ENCODE data around the gene USP34. TPM values are rescaled to one million over a fixed set of nuclear protein-coding genes. Genes with fewer than 3 reads are reported as not detected.
"Not testable (repeated sequence)": the region's sequence is repeated elsewhere in the genome, so short reads cannot be mapped to it uniquely, and the experiment has no call there.

The USP34 gene
- total and polyA plus RNA-seq, 3 donors from 2014 or later, result 92.3 to 235 (median 230) TPM

GRCh38 chr2:61460163-61460562 is 10.7 kb downstream of the USP34 start:
- TF ChIP-seq POLR2A (IDR thresholded peaks at IDR 0.05), result no peak
- TF ChIP-seq CTCF (IDR thresholded peaks at IDR 0.05), result no peak
- no peaks in the 10 kb centered on the region for H3K27me3 ChIP-seq
- H3K27ac ChIP-seq, result peak overlapping the region in 1 of 2 donors; percentile 46
- no peak for DNase-seq
- 55 to 75% methylated on average over 4 of the region's 4 CpGs for WGBS, 2 donors
- H3K36me3 ChIP-seq (ENCODE audit: low read depth, missing control alignments), result no peaks in the 10 kb centered on the region
- no peak overlapping the region for H3K4me3 ChIP-seq
- peaks cover 19% of the 10 kb centered on the region for H3K4me1 ChIP-seq
- intact Hi-C loops (cut with DNase I; ENCODE audit: low total_unique reads), result no loop called here
- no peaks in the 10 kb centered on the region for H3K9me3 ChIP-seq

- no peak for DNase-seq
- 83 to 90% methylated on average over 6 of the region's 6 CpGs for WGBS, 2 donors
Observed at GRCh38 chr2:61456746-61457420, 14.0 kb downstream of the USP34 start.

GRCh38 chr2:61456070-61456745 is 14.7 kb downstream of the USP34 start:
- H3K4me3 ChIP-seq, result no peak overlapping the region
- no peaks in the 10 kb centered on the region for H3K27me3 ChIP-seq
- H3K4me1 ChIP-seq, result peaks cover 19% of the 10 kb centered on the region
- no peaks in the 10 kb centered on the region for H3K9me3 ChIP-seq
- TF ChIP-seq POLR2A (IDR thresholded peaks at IDR 0.05), result no peak
- no peak for TF ChIP-seq CTCF (IDR thresholded peaks at IDR 0.05)
- intact Hi-C loops (cut with DNase I; ENCODE audit: low total_unique reads), result no loop called here
- no peaks in the 10 kb centered on the region for H3K36me3 ChIP-seq (ENCODE audit: low read depth, missing control alignments)
- DNase-seq, result no peak
- WGBS, 2 donors, result 43 to 55% methylated on average over 5 of the region's 5 CpGs
- no peak overlapping the region for H3K27ac ChIP-seq

More at GRCh38 chr2:61456746-61457420, 14.0 kb downstream of the USP34 start:
- Histone ChIP-seq H3K36me3 (ENCODE audit: low read depth, missing control alignments) (no peaks in the 10 kb centered on the region), H3K27ac (no peak overlapping the region), H3K27me3 (no peaks in the 10 kb centered on the region), H3K9me3 (no peaks in the 10 kb centered on the region), H3K4me3 (no peak overlapping the region), H3K4me1 (peaks cover 19% of the 10 kb centered on the region)
- TF ChIP-seq CTCF (IDR thresholded peaks at IDR 0.05) (no peak), POLR2A (IDR thresholded peaks at IDR 0.05) (no peak)
- intact Hi-C loops (cut with DNase I; ENCODE audit: low total_unique reads), result no loop called here

- H3K4me1 ChIP-seq, result peaks cover 13% of the 10 kb centered on the region
- H3K36me3 ChIP-seq (ENCODE audit: low read depth, missing control alignments); H3K27ac ChIP-seq; H3K4me3 ChIP-seq; H3K9me3 ChIP-seq; H3K27me3 ChIP-seq; intact Hi-C loops (cut with DNase I; ENCODE audit: low total_unique reads); DNase-seq: not testable (repeated sequence)
- 93 to 97% methylated on average over 8 of the region's 8 CpGs for WGBS, 2 donors
Observed at GRCh38 chr2:61454972-61455371, 15.9 kb downstream of the USP34 start.

GRCh38 chr2:61454383-61454782 is 16.5 kb downstream of the USP34 start:
- intact Hi-C loops (cut with DNase I; ENCODE audit: low total_unique reads), result no loop called here
- no peak overlapping the region for H3K27ac ChIP-seq
- no peak for TF ChIP-seq CTCF (IDR thresholded peaks at IDR 0.05)
- no peak for TF ChIP-seq POLR2A (IDR thresholded peaks at IDR 0.05)
- no peak overlapping the region for H3K4me3 ChIP-seq
- DNase-seq, result no peak
- peaks cover 8% of the 10 kb centered on the region for H3K4me1 ChIP-seq
- H3K9me3 ChIP-seq, result no peaks in the 10 kb centered on the region
- H3K27me3 ChIP-seq, result no peaks in the 10 kb centered on the region
- no peaks in the 10 kb centered on the region for H3K36me3 ChIP-seq (ENCODE audit: low read depth, missing control alignments)
- WGBS, 2 donors, result 94 to 96% methylated on average over 5 of the region's 5 CpGs
